ENCODE measurements around the gene PSME1.

GRCh38 chr14:24098927-24099813 lies 36.8 kb upstream of the PSME1 start:
- TF ChIP-seq CTCF (IDR thresholded peaks at IDR 0.05) (no peak), EP300 (IDR thresholded peaks at IDR 0.05) (no peak), POLR2A (IDR thresholded peaks at IDR 0.05) (no peak), POLR2AphosphoS5 (IDR thresholded peaks at IDR 0.05) (no peak)

All from upper lobe of left lung (tissue), 4 donors.